NCI-H526 (cell line): ENCODE measurements around the gene PMPCA.

Experiments
- DNase-seq, 2 experiments: peaks; one replicate each; lab custom pipeline; 2025; lab: John Stamatoyannopoulos, UW

PMPCA gene

DNA sequence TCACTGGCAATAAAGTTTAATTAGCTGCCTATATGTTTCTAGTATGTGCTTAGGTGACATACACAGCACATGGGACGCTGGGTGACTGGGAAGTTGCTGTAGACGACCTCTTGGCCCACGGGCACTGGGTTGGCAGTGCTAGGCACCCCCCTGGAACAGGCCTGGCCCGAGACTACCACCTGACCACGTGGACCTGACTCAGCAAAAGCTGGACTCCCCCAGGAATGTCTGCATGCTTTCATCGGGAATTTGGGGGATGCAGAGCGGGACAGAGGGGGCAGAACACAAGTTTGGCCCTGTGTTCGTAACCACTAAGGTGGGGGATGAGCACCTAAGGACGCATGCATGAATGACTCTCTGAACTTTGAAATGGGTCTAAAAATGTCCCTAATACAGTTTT, 45.8 kb downstream of the PMPCA start:
- DNase-seq, result no peak

DNA sequence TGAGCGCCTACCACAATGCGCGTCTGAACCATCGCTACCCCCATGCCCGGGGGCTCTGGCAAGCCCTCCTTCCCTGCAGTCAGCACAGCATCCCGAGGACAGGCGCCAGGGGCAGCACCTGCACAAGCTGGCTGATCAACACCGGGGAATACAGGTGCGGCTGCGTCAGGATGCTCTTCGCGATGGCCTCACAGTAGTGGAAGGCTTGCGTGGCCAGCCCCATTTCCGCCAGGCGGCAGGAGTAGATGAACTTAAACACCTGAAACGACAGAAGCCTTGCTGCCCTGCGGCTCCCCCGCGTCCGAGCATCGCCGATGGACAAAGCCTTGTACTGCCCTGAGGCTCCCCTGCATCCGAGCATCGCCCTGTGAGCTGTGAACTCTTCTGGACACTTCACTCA, 46.9 kb downstream of the PMPCA start:
- DNase-seq, result no peak

DNA sequence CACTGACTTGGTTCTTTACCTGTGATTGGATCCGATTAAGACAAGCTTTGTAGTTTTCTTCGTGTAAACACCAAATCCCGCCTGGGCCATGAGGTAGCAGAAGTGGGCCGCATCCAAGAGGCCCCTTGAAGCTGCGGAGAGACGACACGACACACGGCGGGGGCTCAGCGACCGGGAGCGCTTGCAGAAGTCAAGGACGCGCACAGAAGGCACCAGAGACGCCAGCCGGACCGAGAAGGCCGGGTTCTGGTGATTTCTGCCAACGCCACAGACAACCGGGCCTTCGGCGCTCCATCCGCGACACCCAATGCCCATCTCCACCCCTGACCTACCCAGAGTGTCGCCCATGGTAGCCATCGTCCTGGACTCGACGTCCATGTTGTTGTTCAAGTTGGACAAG, 49.0 kb downstream of the PMPCA start:
- DNase-seq, result no peak

DNA sequence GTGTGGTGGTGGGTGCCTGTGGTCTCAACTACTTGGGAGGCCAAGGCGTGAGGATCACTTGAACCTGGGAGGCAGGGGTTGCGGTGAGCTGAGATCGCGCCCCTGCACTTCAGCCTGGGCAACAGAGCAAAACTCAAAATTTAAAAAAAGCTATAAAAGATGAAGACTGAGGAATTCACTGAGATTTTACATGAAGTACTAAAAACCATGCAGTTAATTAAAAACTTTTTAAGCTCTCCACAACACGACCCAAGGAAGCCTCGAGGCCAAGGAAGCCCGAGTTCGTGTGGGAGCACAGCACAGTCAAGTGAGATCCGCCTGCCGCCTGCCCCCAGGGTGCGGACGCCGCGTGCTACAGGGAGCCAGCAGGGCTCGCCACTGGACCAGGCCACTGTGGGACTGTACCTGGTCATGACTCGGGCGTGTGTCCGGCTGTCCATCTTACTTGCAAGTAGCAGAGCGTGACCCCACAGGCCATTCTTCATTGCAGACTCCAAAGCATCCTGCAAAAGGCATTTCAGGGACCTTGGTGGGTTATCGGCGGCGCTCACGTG, 50.4 kb downstream of the PMPCA start:
- no peak for DNase-seq

DNA sequence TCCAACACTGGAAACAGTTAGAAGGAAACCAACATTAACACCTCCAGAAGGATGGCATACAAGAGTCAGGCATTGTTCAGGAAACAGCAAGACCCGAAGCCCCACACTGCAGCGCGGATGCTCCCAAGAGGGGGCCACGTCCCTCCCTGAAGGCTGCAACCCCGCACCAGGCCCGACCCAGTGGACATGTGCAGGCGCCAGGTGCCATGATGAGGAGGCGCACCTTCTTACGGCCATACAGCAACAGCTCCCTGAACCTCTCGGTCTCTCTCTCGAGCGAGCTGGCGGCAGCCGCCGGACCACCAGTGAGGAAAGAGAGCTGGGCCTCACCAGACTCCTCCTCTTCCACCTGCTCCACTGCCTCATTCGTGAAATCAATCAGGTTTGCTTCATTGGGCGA, 52.2 kb downstream of the PMPCA start:
- DNase-seq, result no peak

- DNase-seq, result no peak
Measured at GRCh38 chr9:136463578-136463977, 53.1 kb downstream of the PMPCA start.

GRCh38 chr9:136464241-136464640, 53.8 kb downstream of the PMPCA start:
- DNase-seq, result no peak

DNA sequence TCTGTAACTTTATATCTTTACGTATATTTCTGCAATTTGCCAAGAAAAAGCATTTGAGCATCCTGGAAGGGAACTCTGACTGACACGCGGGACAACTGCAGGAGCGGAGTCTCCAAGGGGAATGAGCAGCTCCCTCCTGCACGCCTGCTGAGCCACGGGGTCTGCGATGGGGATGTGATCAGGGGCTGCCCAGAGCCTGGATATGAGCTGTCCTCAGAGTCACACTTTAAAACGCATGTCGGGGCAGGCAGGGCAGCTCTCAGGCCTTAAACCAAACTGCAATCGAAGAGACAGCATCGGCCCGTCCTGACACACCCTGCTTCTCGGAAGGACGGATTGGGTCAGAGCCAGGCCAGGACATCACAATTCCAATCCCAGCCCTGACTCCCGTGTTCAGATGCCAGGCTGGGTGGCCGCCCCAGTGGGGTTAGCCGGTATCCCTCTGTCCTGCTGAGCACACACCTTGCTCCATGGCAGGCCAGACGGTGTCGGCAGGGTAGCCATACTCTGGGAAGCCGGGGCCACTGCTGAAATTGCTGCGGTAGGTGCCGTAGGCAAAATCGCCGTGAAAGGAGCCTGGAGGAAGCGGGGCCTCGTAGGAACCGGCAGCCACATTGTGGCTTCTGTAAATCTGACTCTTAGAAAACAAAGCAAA, 55.2 kb downstream of the PMPCA start:
- no peak for DNase-seq

DNA sequence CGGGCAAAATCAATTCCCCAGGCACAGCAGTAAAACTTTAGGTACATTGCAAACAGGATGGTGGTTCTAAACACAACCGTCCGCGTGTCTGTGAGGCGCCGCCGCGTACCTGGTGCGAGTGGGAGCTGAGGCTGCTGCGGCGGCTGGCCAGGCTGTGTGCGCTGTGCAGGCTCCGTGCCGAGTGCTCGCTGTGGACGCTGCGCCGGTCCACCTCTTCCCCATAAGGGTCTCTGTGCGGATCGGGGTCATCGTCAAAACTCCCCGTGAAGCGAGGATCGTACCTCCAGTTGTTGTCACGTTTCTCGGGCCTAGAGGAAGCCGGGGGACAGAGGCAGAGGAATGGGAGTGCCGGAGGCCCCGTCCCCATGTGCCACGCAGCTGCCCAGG, 55.7 kb downstream of the PMPCA start:
- no peak for DNase-seq

DNA sequence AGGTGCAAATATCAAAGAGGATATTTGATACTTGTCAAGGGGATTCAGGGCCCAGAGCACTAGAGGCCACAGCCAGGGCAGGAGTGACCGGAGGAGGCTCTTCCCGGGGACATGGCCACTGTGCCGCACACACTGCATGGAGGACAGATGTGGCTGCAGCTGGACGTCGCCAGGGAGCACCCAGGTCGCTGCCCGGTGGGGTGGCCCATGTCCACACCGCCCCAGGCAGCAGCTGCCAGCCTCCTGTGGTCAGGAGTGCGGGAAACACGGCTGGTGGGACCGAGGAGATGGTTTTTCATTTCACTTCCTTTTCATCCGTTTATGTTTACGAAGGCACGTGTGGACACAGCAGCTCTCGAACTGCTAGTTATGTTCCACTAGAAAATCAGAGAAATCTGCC, 57.3 kb downstream of the PMPCA start:
- no peak for DNase-seq

DNA sequence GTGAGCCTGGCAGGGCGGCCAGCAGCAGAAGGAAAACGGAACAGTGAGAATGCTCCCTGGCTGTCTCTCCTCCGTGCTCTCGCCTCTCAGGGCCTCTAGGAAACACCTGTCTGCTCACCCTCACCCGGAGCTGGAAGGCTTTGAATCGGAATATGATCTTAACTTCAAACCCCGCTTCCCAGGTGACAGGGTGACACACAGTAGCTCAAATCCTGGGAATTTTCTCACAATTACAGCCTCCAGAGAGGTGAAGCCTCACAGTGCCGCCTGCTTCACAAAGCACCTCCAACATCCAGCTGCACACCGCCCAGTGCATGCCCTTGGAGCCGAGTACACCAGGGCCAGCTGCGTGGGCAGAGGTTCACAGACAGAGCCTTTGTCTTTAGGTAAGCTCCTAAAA, 59.9 kb downstream of the PMPCA start:
- no peak for DNase-seq

DNA sequence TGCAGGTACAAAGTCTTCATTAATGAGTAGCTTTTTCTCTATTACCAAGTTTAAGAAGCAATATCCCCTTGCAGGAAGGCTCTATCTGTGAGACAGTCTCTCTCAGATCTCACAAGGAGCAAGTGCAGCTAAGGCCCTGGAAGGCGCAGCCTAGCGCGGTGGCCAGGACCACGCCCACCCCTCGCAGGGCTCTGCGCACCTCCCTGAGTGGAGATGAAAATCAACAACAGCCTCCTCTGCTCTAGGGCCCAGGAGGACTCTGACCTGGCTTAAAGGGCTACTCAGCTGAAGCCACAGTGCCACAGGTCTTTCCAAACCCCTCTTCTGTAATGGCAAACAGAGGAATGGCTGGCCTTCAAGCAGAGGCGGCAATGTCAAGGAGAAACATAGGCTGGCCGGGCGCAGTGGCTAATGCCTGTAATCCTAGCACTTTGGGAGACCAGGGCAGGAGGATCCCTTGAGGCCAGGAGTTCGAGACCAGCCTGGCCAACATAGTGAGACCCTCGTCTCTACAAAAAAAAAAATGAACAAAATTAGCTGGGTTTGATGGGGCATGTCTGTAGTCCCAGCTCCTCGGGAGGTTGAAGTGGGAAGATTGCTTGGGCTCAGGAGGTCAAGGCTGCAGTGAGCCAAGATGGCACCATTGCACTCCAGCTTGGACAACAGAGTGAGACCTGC, 60.5 kb downstream of the PMPCA start:
- no peak for DNase-seq

- DNase-seq, result no peak
Measured at GRCh38 chr9:136471802-136472487, 61.5 kb downstream of the PMPCA start.

DNA sequence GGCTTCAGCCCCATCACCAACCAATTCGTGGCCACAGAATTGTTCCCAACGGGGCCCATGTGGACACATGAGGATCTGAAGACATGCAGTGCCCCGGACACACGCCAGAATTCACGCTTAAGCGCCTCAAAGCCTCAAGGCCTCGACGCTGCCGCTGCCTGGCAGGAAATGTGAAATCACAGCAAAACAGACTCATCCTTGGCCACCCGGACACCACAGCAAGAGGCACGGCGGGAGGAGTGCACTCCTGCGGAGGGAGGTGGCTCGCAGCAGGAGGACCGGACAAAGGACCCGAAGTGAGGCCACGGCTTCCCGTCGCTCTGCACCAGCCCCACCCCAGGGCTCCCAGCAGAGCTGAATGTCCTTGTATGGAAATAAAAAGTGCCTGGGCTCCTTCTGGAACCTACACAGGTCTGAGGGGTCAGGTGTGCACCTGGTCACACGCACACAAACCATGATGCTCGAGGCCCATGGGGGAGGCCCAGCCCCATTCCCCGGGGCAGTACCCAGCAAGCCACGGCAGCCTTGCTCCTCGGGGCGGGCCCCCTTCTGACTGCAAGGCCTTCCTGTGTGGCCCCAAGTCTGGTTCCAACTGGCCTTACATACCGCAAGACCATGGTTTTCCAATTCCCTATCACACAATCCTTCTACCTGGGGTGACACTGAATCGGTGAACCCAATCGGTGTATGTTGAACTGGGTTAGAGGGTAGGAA, 62.3 kb downstream of the PMPCA start:
- no peak for DNase-seq

DNA sequence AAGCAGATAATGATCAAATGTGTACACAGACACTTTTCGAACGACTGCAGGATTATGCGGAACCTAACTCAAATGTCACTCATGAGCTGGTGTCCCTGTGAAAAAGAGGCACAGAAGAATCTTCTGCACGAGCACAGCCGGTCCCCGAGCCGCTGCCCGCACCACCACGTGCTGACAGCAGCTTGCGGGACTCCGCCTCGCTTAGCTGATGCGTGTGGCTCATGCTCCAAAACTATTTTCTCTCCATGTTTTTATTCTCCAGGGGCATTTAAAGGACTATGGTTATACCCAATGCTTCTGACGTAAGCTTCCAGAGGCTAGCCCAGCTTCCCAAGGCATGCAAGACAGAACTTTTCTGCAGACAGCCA, 62.9 kb downstream of the PMPCA start:
- DNase-seq, result no peak
